Anterior cingulate cortex (tissue), 58 donors: ENCODE measurements around the gene ZDHHC11.
"Not testable (repeated sequence)": the region's sequence is repeated elsewhere in the genome, so short reads cannot be mapped to it uniquely, and the experiment has no call there.

ENCODE experiments used
- DNase-seq, 58 donors: peaks; one replicate each; lab custom pipeline; 2025; lab: John Stamatoyannopoulos, UW

The ZDHHC11 gene

DNA sequence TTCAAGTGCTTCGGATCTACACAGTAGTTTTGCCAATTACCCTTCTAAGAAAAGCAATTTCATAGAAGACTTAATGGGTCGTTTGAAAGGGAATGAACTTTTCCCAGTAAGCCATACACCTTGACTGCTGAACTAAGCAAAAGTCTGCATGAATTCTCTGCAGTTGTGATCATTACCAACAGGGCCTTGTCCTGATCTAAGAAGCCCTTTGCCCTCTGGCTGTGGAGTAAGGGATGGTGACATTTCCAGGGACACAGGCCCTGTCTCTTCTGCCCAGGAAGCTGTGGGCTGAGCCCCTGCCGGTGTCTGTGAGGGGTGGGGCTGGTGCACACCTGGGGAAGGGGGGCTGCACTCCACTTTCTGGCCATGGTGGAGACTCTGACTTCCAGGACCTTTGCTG lies 30.5 kb downstream of the ZDHHC11 start:
- no peak for DNase-seq

DNA sequence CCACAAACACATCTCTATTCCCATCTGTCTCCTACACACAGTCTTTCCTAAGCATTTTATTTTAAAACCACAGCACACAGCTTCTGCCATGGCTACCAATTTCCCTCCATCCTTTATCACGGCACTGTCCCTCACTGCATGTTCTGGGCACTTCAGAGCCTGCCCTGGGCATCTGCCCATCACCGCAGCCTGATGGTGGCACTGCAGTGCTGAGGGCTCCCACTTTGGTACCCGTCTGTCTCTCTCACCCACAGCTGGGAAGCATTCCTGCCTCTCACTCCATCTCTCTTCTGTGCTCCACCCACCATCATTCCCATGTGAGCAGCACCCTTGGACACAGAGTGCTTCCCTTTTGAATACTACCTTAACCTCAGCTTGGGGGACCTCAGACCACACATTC lies 31.7 kb downstream of the ZDHHC11 start:
- no peak for DNase-seq

DNA sequence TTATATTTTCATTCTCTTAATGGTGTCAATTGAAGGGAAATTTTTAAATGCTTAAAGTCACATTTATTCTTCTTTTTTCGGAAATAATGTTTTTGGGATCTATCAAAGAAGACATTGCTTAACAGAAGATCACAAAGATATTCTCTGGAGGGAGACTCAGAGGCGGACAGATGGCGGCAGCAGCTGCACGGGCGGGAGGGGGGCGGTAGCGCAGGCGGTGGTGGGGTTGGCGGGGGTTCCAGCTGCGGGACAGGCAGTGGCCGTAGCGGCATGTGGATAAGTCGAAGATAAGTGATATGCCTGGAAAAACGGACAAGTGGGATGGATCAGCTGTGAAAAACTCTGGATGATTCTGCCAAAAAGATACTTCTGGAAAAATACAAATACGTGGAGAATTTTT lies 34.6 kb downstream of the ZDHHC11 start:
- DNase-seq, result no peak

DNA sequence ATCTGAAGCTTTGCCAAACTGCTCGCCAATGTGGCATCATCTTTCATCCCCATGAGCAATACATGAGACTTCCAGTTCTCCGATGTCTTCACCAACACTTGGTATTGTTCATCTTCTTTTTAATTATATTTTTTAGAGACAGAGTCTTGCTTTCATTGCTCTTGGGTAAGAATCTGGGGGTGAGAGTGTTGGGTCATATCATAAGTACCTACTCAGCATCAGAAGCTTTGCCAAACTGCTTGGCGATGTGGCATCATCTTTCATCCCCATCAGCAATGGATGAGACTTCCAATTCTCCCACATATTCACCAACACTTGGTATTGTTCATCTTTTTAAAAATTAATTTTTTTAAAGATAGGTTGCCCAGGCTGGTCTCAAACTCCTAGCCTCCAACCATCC lies 35.3 kb downstream of the ZDHHC11 start:
- no peak for DNase-seq

DNA sequence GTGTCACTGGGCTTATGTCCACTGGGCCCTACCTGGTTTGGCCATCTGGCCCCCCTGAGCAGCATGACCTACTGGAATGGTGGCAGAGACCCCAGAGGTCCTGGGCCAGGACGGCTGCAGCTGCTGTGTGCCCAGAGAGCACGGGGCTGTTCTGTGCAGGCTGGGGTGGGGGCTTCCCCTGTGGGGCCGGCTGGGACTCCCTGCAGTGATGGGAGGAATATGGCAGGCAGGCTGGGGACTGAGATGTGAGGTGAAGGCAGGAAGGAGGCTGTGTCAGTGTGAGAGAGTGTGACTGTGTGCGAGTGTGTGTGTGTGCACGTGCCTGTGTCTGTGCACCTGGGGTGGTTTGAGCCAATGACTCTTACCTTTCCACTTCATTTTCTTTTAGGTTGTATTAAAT lies 37.2 kb downstream of the ZDHHC11 start:
- not testable (repeated sequence) for DNase-seq

DNA sequence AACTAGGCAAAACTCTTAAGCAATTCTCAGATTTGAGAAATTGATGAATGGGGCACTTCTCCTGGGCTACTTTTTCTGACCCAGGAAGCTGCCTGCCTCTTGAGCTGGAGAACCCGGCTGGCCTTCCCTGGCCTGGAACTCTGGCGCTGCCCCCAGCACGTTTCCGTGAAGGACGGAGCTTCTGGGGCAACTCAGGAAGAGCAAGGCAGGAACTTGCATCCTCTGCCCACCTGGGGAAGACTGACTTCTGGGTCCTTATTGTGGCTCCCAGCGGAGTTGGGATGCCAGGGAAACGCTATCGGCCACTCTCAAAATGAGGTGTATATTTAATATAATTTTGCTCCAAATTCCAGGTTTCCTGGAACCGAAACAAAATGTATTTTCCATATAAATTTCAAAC lies 39.4 kb downstream of the ZDHHC11 start:
- not testable (repeated sequence) for DNase-seq

DNA sequence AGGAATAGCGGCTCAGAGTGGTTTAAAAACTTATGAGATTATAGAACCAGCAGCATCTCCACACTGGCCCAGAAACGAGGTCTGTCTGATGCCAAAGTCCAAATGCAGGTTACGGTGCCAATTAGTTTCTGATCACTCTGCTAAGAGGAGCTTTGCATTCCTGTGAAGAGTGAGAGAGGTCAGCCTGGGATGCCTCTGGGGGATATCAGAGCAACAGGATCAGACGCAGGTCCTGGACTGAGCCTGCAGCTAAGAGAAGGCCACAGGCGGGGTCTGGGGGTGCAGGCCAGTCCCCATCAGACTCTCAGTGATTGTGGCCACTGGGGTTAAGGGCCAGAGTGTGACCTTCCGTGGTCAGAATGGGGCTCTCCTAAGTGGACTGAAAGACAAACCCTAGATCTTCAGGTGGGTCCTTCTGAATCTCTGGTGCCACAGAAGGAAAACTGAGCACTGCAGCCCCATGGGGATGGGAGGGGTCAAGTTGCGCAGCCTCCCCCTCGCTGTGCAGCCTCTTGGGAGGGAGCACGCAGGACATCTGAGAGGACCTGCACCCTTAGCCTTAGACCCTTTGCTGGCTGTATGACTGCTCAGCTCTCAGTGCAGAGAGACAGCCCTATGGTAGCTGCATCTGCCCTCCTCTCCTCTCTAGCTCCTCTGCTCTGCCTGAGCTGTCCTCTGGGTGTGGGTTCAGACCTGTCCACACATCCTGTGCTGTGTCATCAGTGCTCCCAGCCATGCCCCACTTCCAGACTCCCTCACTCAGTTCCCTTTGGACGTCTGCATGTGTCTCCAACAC lies 42.9 kb downstream of the ZDHHC11 start:
- not testable (repeated sequence) for DNase-seq

DNA sequence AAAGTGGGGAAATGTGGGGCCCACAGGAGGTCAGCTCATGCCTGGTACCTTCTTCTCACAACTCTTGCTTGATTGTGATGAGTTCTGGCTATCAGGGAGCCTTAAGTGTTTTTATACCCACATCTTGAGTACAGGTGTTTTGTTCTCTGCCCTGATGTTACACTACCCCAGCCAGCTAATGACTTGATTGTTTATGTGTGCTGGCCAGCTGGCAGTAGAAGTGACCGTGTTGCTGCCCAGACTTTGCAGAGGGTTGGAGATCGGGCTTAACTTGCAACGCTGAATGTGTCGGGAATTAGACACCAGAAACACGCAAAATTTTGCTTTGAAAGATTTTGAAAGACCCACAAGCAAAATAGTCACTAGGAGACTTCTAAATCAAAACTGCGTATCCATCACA lies 49.3 kb downstream of the ZDHHC11 start:
- DNase-seq, result peak in 1 of 58 donors; percentile 3

DNA sequence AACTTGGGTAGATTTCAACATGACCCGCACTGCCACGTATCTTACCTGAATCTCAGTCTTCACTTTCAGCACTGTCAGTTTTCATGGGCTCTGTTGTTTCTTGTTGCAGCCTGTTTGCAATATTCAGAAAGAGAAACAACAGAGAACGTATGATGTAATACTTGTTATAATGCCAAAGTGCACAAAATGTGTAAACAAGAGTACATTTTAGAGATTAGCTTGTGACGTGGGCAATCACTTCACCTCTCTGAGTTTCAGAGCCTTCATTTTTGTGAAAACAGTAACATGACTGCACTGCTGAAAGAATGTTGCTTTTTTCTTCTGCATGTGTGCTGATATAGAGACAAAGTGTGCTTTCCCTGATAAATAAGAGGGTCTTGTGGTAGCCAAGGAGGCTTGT lies 49.7 kb downstream of the ZDHHC11 start:
- not testable (repeated sequence) for DNase-seq

DNA sequence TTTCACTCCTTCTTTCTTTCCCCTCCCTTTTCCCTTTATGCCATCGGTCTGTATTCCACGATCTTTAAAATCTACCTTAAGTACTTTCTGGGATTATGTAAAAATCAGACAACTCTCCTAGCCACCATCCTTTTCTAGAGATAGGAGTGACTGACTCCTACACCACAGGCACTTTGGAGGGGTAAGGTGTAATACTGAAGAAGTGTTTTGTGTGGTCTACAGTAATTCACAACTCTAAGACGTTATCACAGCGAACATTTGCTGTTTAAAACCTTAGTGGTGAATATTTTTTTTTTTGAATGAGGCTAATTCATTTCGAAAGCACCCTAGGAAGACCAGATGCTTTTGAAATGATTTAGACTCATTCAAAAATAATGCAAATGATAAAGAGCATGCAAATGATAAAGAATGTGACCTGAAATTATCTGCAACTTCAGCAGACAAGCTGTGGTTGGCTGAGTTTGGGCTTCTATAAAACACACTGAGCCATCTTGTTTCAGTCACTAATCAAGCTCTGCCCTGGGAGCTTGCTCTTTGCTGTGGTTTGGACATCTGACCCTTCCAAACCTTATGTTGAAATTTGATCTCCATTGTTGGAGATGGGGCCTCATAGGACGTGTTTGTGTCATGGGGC lies 52.2 kb downstream of the ZDHHC11 start:
- not testable (repeated sequence) for DNase-seq

DNA sequence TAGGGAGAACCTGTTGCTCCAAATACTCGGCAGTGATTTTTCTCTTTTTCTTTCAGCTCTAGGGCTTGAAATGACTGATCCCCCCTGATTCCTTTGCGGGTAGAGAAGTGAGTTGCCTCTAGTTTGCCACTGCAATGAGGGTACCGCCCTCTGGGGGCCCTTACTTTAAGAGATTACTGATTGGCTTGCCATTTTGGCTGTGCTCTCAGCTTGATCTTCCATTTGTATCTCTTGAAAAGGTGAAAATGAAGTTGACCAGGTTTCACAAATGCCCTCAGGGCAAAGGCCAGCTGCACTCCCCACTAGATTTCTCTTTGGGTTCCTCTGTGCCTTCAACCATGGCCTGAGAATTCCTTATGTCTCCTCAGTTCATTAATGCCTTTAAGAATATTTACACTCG lies 52.8 kb downstream of the ZDHHC11 start:
- not testable (repeated sequence) for DNase-seq

DNA sequence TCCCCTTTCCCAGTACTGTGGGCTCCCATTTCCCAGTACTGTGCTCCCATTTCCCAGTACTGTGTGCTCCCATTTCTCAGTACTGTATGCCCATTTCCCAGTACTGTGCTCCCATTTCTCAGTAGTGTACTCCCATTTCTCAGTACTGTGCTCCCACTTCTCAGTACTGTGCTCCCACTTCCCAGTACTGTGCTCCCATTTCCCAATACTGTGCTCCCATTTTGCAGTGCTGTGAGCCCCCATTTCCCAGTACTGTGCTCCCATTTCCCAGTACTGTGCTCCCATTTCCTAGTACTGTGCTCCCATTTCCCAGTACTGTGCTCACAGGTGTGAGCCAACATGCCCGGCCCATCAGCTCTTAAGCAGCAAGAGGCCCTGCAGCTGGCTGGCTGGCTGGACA lies 54.9 kb downstream of the ZDHHC11 start:
- not testable (repeated sequence) for DNase-seq

DNA sequence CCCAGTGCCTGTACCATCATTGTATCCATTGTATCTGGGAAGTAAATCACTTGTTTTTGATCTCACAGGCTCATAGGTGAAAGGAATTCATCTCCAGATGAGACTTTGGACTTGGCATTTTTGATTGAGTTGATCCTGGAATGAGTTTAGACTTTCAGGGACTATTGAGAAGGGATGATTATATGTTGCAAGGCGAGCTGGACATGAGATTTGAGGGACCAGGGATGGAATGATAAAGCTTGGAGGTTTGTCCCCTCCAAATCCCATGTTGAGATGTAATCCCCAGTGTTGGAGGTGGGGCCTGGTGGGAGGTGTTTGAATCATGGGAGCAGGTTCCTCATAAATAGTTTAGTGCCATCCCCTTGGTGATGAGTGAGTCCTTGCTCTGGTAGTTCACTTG lies 55.8 kb downstream of the ZDHHC11 start:
- not testable (repeated sequence) for DNase-seq

DNA sequence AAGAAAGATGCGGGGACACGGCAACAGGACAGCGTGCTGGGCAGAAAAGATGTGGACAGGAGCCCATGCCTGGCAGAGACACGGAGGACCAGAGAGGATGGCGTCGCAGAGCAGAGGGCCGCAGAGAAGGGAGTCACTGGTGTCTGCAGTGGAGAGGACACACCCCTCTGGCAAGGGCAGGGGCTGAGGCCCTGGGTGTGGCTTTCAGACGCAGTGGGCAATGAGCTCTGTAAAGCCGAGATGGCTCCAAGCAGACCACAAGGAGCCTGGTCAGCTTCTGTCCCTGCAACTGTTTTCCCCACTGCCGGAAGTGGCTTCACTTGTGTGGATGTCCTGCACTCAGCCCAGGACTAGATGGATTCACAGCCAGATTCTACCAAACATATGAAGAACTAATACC lies 62.1 kb downstream of the ZDHHC11 start:
- not testable (repeated sequence) for DNase-seq

DNA sequence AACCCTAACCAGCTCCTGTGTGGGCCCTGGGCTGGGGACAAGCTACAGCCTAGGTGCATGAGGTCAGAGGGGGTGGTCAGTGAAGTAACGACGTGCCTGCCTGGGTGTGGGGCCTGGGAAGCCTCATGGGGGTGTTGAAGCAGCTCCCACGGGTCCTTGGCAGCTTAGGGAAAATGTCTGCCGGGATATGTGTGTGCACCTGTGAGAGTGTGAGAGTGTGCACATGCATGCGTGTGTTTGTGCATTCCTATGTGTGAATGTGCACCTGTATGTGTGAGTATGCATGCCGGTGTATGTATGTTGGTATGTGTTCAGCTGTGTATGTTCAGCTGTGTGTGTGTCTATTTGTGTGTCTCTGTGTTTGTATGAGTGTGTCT lies 62.9 kb downstream of the ZDHHC11 start:
- not testable (repeated sequence) for DNase-seq

DNA sequence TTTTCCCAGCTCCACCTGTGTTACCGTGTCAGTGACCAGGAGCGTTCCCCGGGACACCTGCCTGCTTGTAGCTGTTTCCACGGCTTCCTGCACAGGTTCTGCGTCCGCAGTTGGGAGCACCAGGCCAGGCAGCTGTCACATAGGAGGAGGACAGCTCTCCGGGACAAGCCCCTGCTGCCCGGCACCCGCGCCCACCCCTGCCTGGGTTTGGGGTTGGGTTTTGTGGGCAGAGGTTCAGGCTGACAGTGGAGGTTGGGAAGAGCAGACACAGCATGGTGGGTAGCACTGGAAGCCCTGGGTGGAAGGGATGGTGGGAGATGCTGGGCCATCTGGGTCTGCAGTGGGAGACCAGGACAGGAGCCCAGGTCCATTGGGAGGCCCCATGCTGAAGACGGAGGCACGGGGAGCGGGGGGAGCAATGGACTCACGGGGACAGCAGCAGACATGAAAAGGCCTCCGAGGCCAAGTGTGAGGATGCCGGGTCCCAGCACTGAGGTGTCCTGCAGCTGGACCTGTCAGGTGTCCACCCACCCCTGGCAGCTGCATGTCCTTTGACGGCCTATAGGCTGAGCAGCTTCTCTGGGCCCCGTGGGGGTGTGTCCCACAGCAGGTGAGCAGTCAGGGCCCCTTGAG lies 63.4 kb downstream of the ZDHHC11 start:
- not testable (repeated sequence) for DNase-seq

DNA sequence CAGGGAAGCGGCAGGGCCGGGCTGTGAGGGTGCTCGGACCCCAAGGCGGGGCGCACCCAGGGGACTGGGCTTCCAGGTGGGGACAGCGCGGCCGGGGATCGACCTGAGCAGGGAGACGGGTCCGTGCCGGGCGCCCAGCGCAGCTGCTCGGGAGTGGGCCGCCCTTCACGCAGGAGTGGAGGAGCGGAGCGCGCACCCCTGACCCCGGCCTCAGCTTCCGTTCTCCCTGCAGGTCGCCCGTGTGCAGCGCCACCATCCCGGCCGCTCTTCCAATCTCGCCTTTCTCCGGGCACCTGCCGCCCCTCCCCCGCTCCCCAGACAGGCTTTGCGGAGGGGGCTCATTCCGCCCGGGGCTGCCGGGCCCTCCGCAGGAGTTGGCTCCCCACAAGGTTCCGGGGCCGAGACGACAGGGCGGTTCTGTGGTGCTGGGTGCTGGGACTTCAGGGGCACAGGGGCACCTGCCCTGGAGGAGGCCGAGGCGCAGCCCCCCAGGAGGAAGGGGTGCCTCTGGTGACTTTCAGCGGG lies 65.5 kb downstream of the ZDHHC11 start:
- peak in 1 of 58 donors; percentile 38 for DNase-seq

DNA sequence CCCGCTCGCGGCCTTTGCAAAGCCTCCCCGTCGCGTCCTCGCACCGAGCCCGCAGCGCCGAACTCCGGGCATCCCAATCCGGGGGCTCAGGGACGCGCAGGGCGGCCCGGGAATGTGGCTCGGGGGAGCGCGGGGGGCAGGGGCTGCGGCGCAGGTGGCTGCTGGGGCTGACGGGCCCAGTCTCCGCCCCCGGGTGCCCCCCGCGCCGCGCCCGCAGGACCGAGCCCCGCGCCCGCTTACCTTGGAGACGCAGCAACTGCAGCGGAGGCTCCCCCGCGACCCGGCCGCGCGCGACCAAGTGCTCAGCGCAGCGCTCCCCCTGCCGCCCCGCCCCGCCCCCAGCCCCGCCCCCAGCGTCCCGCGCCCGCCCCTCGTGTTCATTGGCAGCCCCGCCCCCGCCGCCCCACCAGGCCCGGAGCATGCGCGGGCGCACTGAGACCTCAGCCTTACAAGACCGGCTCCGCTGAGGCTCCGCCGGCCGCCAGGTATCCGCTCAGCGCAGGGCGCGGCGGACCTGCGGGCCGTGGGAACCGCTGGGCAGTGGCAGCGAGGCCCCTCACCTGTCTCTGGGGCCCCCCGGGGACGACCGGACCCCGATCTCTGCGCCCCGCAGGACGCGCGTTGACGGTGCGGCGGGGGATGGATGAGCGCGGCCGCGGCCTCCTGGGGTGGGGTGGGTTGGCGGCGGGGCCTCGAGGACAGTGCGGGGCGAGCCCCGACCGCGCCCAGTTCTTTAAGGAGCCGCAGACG lies 66.2 kb downstream of the ZDHHC11 start, which contains the start of gene ZDHHC11B:
ZDHHC11B (minus strand) TSS at position 302 of the 750 bp plus-strand sequence. CDS start 17,810 bp downstream, outside the sequence.
- peak in 57 of 58 donors; percentile 20 to 98 (median 80) for DNase-seq

DNA sequence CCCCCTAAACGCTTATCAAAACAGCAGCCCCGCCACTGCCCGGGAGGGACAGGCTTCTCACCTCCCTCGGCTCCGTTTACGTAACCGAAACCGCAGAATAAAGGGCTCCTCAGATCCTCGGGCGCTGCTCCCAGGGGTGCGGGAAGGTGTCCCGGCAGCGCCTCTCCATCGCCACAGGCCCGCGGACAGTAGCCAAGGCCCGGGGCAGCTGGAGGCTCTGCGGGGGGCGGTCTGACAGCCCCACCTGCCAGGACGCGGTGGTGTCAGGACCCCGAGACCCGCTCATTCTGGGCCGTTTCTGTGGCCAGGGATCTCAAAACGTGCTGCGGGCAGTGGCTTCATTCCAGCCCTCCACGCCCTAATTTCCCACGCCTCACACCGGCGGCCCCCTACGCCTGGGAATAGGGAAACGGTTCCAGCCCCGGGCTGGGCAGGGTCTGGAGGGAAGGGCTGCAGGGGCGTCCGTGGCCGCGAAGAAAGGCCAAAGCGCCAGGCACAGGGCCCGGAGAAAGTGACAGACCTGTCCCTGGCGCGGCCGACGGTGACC lies 66.8 kb downstream of the ZDHHC11 start:
- DNase-seq, result peak in 2 of 58 donors; percentile 55 to 65
